H1 (cell line): ENCODE measurements around the gene DPT.

ENCODE experiments used
- CTCF ChIP-seq, 3 experiments: IDR thresholded peaks; 1 replicate in 2 of 3; 2 replicates in 1 of 3; pipeline versions ENCODE4 v1.5.1 to v1.6.1; 2011; ENCODE audit warnings: low read length in 3 of 3, mild to moderate bottlenecking in 3 of 3, inconsistent platforms in 2 of 3, low read depth in 1 of 3, moderate library complexity in 1 of 3; ENCODE audit not compliant: insufficient read depth in 1 of 3; ENCODE audit errors: control extremely low read depth in 1 of 3
- NRF1 ChIP-seq: IDR thresholded peaks from 2 replicates; pipeline ENCODE4 v1.6.1; 2011; ENCODE audit warnings: mild to moderate bottlenecking, low read depth, low read length, improper control_type of control experiment
- SUZ12 ChIP-seq: fragments of 200-600 bp; sonication (generic); IDR thresholded peaks from 2 replicates; pipeline ENCODE4 v1.6.1; 2012; ENCODE audit warnings: mild to moderate bottlenecking, inconsistent platforms, low read length, moderate library complexity, mixed read lengths

GRCh38 chr1:168653567-168653966 is 75.4 kb downstream of the DPT start:
- TF ChIP-seq SUZ12 (no peak), CTCF (IDR thresholded peaks at IDR 0.05; ENCODE audit: control extremely low read depth in 1 of 3, insufficient read depth in 1 of 3, low read depth in 1 of 3, low read length in 3 of 3) (no peak), NRF1 (no peak)
